ENCODE measurements around the gene CNGA2. TPM values are rescaled to one million over a fixed set of nuclear protein-coding genes. Genes with fewer than 3 reads are reported as not detected.

CNGA2 gene
- polyA plus RNA-seq, 4 donors: not detected

GRCh38 chrX:151722241-151722846 is 12.2 kb upstream of the CNGA2 start:
- Histone ChIP-seq H3K27me3 (ENCODE audit: control insufficient read depth in 3 of 3, insufficient read depth in 3 of 3, low read length in 3 of 3) (no peaks in the 10 kb centered on the region), H3K9me3 (ENCODE audit: control insufficient read depth in 2 of 2, insufficient read depth in 1 of 2, low read depth in 1 of 2, low read length in 1 of 2) (no peaks in the 10 kb centered on the region), H3K36me3 (ENCODE audit: control insufficient read depth in 3 of 3, insufficient read depth in 2 of 3, low read depth in 1 of 3, low read length in 3 of 3) (no peaks in the 10 kb centered on the region), H3K4me1 (ENCODE audit: control insufficient read depth in 3 of 3, insufficient read depth in 2 of 3, low read depth in 1 of 3, low read length in 2 of 3) (no peaks in the 10 kb centered on the region), H3K4me3 (ENCODE audit: low read depth in 1 of 3, low read length in 3 of 3) (no peak overlapping the region), H3K27ac (ENCODE audit: low read depth in 1 of 3, low read length in 2 of 3) (no peak overlapping the region)
- DNase-seq (peak; percentile 15 to 46), FAIRE-seq (no peak)
- 42 to 53% (median 44%) methylated on average over 19 to 24 of the region's 24 CpGs for WGBS, 3 donors

- Histone ChIP-seq H3K4me1 (ENCODE audit: control insufficient read depth in 3 of 3, insufficient read depth in 2 of 3, low read depth in 1 of 3, low read length in 2 of 3) (no peaks in the 10 kb centered on the region), H3K27ac (ENCODE audit: low read depth in 1 of 3, low read length in 2 of 3) (no peak overlapping the region), H3K27me3 (ENCODE audit: control insufficient read depth in 3 of 3, insufficient read depth in 3 of 3, low read length in 3 of 3) (no peaks in the 10 kb centered on the region), H3K36me3 (ENCODE audit: control insufficient read depth in 3 of 3, insufficient read depth in 2 of 3, low read depth in 1 of 3, low read length in 3 of 3) (no peaks in the 10 kb centered on the region), H3K9me3 (ENCODE audit: control insufficient read depth in 2 of 2, insufficient read depth in 1 of 2, low read depth in 1 of 2, low read length in 1 of 2) (no peaks in the 10 kb centered on the region), H3K4me3 (ENCODE audit: low read depth in 1 of 3, low read length in 3 of 3) (no peak overlapping the region)
- no peak for FAIRE-seq
- WGBS, 3 donors: 75 to 80% (median 78%) methylated on average over 7 of the region's 7 CpGs
- no peak for DNase-seq
Observed at GRCh38 chrX:151723156-151723760, 11.3 kb upstream of the CNGA2 start.

GRCh38 chrX:151724563-151725337 is 9.8 kb upstream of the CNGA2 start:
- no peak overlapping the region for H3K4me3 ChIP-seq (ENCODE audit: low read depth in 1 of 3, low read length in 3 of 3)
- WGBS, 3 donors: 35 to 50% (median 41%) methylated on average over 6 to 7 of the region's 7 CpGs

GRCh38 chrX:151725338-151725614 is 9.3 kb upstream of the CNGA2 start:
- H3K27me3 ChIP-seq (ENCODE audit: control insufficient read depth in 3 of 3, insufficient read depth in 3 of 3, low read length in 3 of 3): no peaks in the 10 kb centered on the region
- no peak overlapping the region for H3K4me3 ChIP-seq (ENCODE audit: low read depth in 1 of 3, low read length in 3 of 3)
- no peaks in the 10 kb centered on the region for H3K36me3 ChIP-seq (ENCODE audit: control insufficient read depth in 3 of 3, insufficient read depth in 2 of 3, low read depth in 1 of 3, low read length in 3 of 3)
- no peak for FAIRE-seq
- H3K4me1 ChIP-seq (ENCODE audit: control insufficient read depth in 3 of 3, insufficient read depth in 2 of 3, low read depth in 1 of 3, low read length in 2 of 3): no peaks in the 10 kb centered on the region
- WGBS, 3 donors: 8 to 50% (median 33%) methylated on average over 1 of the region's 1 CpG
- H3K9me3 ChIP-seq (ENCODE audit: control insufficient read depth in 2 of 2, insufficient read depth in 1 of 2, low read depth in 1 of 2, low read length in 1 of 2): no peaks in the 10 kb centered on the region
- no peak for DNase-seq
- H3K27ac ChIP-seq (ENCODE audit: low read depth in 1 of 3, low read length in 2 of 3): no peak overlapping the region

More at GRCh38 chrX:151724563-151725337, 9.8 kb upstream of the CNGA2 start:
- Histone ChIP-seq H3K36me3 (ENCODE audit: control insufficient read depth in 3 of 3, insufficient read depth in 2 of 3, low read depth in 1 of 3, low read length in 3 of 3) (no peaks in the 10 kb centered on the region), H3K4me1 (ENCODE audit: control insufficient read depth in 3 of 3, insufficient read depth in 2 of 3, low read depth in 1 of 3, low read length in 2 of 3) (no peaks in the 10 kb centered on the region), H3K27ac (ENCODE audit: low read depth in 1 of 3, low read length in 2 of 3) (no peak overlapping the region), H3K9me3 (ENCODE audit: control insufficient read depth in 2 of 2, insufficient read depth in 1 of 2, low read depth in 1 of 2, low read length in 1 of 2) (no peaks in the 10 kb centered on the region), H3K27me3 (ENCODE audit: control insufficient read depth in 3 of 3, insufficient read depth in 3 of 3, low read length in 3 of 3) (no peaks in the 10 kb centered on the region)
- FAIRE-seq (no peak), DNase-seq (no peak)

- Histone ChIP-seq H3K36me3 (ENCODE audit: control insufficient read depth in 3 of 3, insufficient read depth in 2 of 3, low read depth in 1 of 3, low read length in 3 of 3) (no peaks in the 10 kb centered on the region), H3K9me3 (ENCODE audit: control insufficient read depth in 2 of 2, insufficient read depth in 1 of 2, low read depth in 1 of 2, low read length in 1 of 2) (no peaks in the 10 kb centered on the region), H3K4me3 (ENCODE audit: low read depth in 1 of 3, low read length in 3 of 3) (no peak overlapping the region), H3K27ac (ENCODE audit: low read depth in 1 of 3, low read length in 2 of 3) (no peak overlapping the region), H3K4me1 (ENCODE audit: control insufficient read depth in 3 of 3, insufficient read depth in 2 of 3, low read depth in 1 of 3, low read length in 2 of 3) (no peaks in the 10 kb centered on the region), H3K27me3 (ENCODE audit: control insufficient read depth in 3 of 3, insufficient read depth in 3 of 3, low read length in 3 of 3) (no peaks in the 10 kb centered on the region)
- DNase-seq (no peak), FAIRE-seq (no peak)
- 46 to 87% (median 79%) methylated on average over 5 of the region's 5 CpGs for WGBS, 3 donors
Observed at GRCh38 chrX:151726751-151727150, 7.8 kb upstream of the CNGA2 start.

- H3K9me3 ChIP-seq (ENCODE audit: control insufficient read depth in 2 of 2, insufficient read depth in 1 of 2, low read depth in 1 of 2, low read length in 1 of 2): no peaks in the 10 kb centered on the region
- FAIRE-seq: no peak
- no peaks in the 10 kb centered on the region for H3K27me3 ChIP-seq (ENCODE audit: control insufficient read depth in 3 of 3, insufficient read depth in 3 of 3, low read length in 3 of 3)
- H3K4me3 ChIP-seq (ENCODE audit: low read depth in 1 of 3, low read length in 3 of 3): no peak overlapping the region
- no peaks in the 10 kb centered on the region for H3K36me3 ChIP-seq (ENCODE audit: control insufficient read depth in 3 of 3, insufficient read depth in 2 of 3, low read depth in 1 of 3, low read length in 3 of 3)
- DNase-seq: no peak
- 58 to 83% (median 65%) methylated on average over 3 to 4 of the region's 4 CpGs for WGBS, 3 donors
- no peak overlapping the region for H3K27ac ChIP-seq (ENCODE audit: low read depth in 1 of 3, low read length in 2 of 3)
- H3K4me1 ChIP-seq (ENCODE audit: control insufficient read depth in 3 of 3, insufficient read depth in 2 of 3, low read depth in 1 of 3, low read length in 2 of 3): no peaks in the 10 kb centered on the region
Observed at GRCh38 chrX:151727346-151727745, 7.2 kb upstream of the CNGA2 start.

GRCh38 chrX:151729056-151729725 is 5.4 kb upstream of the CNGA2 start:
- Histone ChIP-seq H3K27me3 (ENCODE audit: control insufficient read depth in 3 of 3, insufficient read depth in 3 of 3, low read length in 3 of 3) (no peaks in the 10 kb centered on the region), H3K4me1 (ENCODE audit: control insufficient read depth in 3 of 3, insufficient read depth in 2 of 3, low read depth in 1 of 3, low read length in 2 of 3) (no peaks in the 10 kb centered on the region), H3K36me3 (ENCODE audit: control insufficient read depth in 3 of 3, insufficient read depth in 2 of 3, low read depth in 1 of 3, low read length in 3 of 3) (no peaks in the 10 kb centered on the region), H3K4me3 (ENCODE audit: low read depth in 1 of 3, low read length in 3 of 3) (no peak overlapping the region), H3K9me3 (ENCODE audit: control insufficient read depth in 2 of 2, insufficient read depth in 1 of 2, low read depth in 1 of 2, low read length in 1 of 2) (no peaks in the 10 kb centered on the region), H3K27ac (ENCODE audit: low read depth in 1 of 3, low read length in 2 of 3) (no peak overlapping the region)
- no peak for FAIRE-seq
- DNase-seq: no peak
- WGBS, 3 donors: 69 to 96% (median 91%) methylated on average over 3 to 4 of the region's 4 CpGs

- WGBS, 3 donors: 58 to 82% (median 63%) methylated on average over 2 of the region's 2 CpGs
- Histone ChIP-seq H3K4me1 (ENCODE audit: control insufficient read depth in 3 of 3, insufficient read depth in 2 of 3, low read depth in 1 of 3, low read length in 2 of 3) (no peaks in the 10 kb centered on the region), H3K9me3 (ENCODE audit: control insufficient read depth in 2 of 2, insufficient read depth in 1 of 2, low read depth in 1 of 2, low read length in 1 of 2) (no peaks in the 10 kb centered on the region), H3K36me3 (ENCODE audit: control insufficient read depth in 3 of 3, insufficient read depth in 2 of 3, low read depth in 1 of 3, low read length in 3 of 3) (no peaks in the 10 kb centered on the region), H3K27ac (ENCODE audit: low read depth in 1 of 3, low read length in 2 of 3) (no peak overlapping the region), H3K4me3 (ENCODE audit: low read depth in 1 of 3, low read length in 3 of 3) (no peak overlapping the region), H3K27me3 (ENCODE audit: control insufficient read depth in 3 of 3, insufficient read depth in 3 of 3, low read length in 3 of 3) (no peaks in the 10 kb centered on the region)
- no peak for FAIRE-seq
- no peak for DNase-seq
Observed at GRCh38 chrX:151735219-151735618, 673 bp downstream of the CNGA2 start.
